ENCODE data around the gene PARD3B.

PARD3B gene

DNA sequence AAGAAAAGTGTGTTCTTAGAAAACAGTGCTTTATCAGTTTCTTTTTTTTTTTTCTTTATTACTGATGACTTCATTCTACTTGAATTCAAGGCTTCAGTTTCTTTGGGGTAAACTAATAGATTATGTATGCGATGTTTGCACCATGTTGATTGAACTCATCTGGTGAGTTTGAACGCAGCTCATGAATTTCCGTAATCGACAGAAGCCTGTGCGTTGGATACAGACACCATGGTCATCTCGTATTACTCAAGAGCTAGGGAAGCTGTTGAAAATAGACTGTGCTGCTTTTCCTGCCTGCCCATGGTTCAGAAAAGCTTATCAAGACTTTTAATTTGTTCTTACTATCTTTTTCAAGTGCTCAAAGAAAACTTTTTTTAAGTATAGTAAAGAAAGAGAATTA lies 951.5 kb downstream of the PARD3B start:
- no peak for DNase-seq (ENCODE audit: low read depth)
- TF ChIP-seq, protein P1, sequence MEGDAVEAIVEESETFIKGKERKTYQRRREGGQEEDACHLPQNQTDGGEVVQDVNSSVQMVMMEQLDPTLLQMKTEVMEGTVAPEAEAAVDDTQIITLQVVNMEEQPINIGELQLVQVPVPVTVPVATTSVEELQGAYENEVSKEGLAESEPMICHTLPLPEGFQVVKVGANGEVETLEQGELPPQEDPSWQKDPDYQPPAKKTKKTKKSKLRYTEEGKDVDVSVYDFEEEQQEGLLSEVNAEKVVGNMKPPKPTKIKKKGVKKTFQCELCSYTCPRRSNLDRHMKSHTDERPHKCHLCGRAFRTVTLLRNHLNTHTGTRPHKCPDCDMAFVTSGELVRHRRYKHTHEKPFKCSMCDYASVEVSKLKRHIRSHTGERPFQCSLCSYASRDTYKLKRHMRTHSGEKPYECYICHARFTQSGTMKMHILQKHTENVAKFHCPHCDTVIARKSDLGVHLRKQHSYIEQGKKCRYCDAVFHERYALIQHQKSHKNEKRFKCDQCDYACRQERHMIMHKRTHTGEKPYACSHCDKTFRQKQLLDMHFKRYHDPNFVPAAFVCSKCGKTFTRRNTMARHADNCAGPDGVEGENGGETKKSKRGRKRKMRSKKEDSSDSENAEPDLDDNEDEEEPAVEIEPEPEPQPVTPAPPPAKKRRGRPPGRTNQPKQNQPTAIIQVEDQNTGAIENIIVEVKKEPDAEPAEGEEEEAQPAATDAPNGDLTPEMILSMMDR (IDR thresholded peaks at IDR 0.05; ENCODE audit: control insufficient read depth, extremely low read depth, insufficient read depth) = no peak
- no peak overlapping the region for H3K4me3 ChIP-seq (ENCODE audit: low read depth, low read length)

DNA sequence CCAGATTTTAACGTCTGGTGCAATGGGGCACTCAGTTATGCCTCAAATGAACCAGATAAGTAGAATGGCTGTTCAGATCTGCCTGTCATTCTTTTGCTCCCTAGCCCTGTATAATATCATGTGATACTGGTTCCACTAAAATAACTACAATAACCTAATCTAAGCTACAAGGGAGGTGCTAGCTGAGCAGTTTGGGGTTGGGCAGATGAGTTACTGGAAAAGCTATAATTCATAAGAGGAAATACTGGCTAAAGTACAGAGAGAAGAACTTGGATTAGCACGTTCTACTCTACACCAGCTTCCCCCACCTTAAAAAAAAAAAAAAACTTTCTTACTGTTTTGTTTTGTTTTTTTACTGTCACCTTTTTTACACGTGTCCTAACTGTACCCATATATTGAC lies 953.7 kb downstream of the PARD3B start:
- no peak for DNase-seq (ENCODE audit: low read depth)
- TF ChIP-seq, protein P1 (IDR thresholded peaks at IDR 0.05; ENCODE audit: control insufficient read depth, extremely low read depth, insufficient read depth) = no peak

DNA sequence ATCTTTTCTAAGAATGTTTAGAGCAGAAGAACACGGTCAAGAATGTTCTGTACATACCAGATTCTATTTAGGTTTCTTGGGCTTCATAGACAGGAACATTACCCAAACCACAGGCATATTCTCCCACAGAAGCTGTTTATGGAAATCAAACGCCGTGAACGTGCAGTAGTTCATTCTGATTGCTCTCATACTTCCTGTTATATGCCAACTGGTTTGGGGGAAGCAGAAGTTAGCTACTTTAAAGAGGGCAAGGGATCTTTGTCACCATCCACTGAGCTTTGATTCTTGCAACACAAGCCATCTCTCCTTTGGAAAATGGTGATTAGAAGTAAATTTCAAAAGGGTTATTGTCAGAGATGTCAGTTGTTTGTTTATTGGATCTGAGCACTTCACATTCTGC lies 954.8 kb downstream of the PARD3B start:
- no peak for DNase-seq (ENCODE audit: low read depth)
- no peak overlapping the region for H3K4me3 ChIP-seq (ENCODE audit: low read depth, low read length)
- TF ChIP-seq, protein P1 (IDR thresholded peaks at IDR 0.05; ENCODE audit: control insufficient read depth, extremely low read depth, insufficient read depth) = no peak

More for the DNA sequence above, 953.7 kb downstream of the PARD3B start:
- no peak overlapping the region for H3K4me3 ChIP-seq (ENCODE audit: low read depth, low read length)

GRCh38 chr2:205500951-205501350 lies 955.7 kb downstream of the PARD3B start:
- no peak overlapping the region for H3K4me3 ChIP-seq (ENCODE audit: low read depth, low read length)
- TF ChIP-seq, protein P1 (IDR thresholded peaks at IDR 0.05; ENCODE audit: control insufficient read depth, extremely low read depth, insufficient read depth) = no peak
- DNase-seq (ENCODE audit: low read depth) = no peak

- TF ChIP-seq, protein P1 (IDR thresholded peaks at IDR 0.05; ENCODE audit: control insufficient read depth, extremely low read depth, insufficient read depth) = no peak
- no peak for DNase-seq (ENCODE audit: low read depth)
- no peak overlapping the region for H3K4me3 ChIP-seq (ENCODE audit: low read depth, low read length)
Observed at GRCh38 chr2:205501826-205502225, 956.6 kb downstream of the PARD3B start.

DNA sequence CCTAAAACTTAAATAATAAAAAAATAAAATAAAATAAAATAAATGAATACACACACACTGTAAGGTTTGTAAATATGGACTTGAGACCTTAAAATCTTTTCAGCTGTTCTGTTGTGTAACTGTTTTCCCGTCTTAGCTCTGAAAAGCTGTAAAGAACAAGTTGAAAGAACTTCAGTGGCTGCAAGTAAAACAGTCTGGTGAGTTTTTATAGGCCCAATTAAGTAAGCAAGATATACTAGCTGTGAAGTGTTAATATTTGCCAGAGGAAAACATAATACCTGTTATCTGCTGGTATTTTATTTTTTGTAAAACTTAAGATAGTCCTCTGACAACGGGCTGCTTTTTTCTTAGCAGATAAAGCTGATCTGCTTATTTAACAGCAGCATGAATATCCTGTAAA lies 960.1 kb downstream of the PARD3B start:
- TF ChIP-seq, protein P1 (IDR thresholded peaks at IDR 0.05; ENCODE audit: control insufficient read depth, extremely low read depth, insufficient read depth) = no peak
- DNase-seq (ENCODE audit: low read depth) = no peak
- no peak overlapping the region for H3K4me3 ChIP-seq (ENCODE audit: low read depth, low read length)

DNA sequence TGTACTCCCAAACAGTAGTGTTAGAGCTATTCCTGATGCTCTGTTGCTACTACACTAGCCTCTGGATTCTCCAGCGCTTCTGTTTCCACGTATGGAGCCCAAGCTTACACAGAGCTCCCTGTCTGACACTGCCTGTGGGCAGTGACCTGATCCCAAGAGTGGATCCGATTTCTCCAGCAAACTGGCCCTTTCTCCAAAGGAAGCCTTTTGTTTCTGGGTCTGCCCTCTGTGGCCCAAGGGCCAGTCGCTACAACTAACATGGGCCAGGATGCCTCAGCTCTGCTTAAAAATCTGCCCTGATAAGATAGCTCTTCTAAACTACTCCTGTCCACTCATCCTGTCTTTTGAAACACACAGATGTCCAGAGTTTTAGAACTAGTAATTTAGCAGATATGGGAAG lies 964.4 kb downstream of the PARD3B start:
- DNase-seq (ENCODE audit: low read depth) = no peak
- no peak overlapping the region for H3K4me3 ChIP-seq (ENCODE audit: low read depth, low read length)
- TF ChIP-seq, protein P1 (IDR thresholded peaks at IDR 0.05; ENCODE audit: control insufficient read depth, extremely low read depth, insufficient read depth) = no peak
